ENCODE results near the gene MAML2. TPM values are rescaled to one million over a fixed set of nuclear protein-coding genes. Genes with fewer than 3 reads are reported as not detected.

MAML2 gene
- total RNA-seq, 4 donors from 2014 or later, result 20.0 to 33.7 (median 23.2) TPM

DNA sequence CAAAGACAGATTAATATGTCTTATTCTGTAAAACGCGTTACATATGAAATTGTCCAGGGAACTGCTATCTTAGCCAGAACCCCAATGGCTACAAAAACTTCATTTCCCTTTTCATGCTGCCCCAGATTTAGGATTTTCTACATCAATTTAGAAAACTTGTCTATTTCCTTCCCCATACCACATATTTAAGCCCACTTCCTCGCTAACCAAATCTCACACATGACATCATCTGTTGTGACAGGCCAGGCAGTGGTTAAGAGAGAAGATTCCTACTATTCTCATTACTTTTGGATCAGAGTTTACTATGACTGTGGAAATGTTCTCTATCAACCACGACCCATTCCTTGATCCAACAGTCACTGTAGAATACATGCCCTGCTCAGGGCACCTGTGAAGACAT is 30.8 kb upstream of the MAML2 start:
- H3K9me3 ChIP-seq, result no peaks in the 10 kb centered on the region
- WGBS, result 95% methylated on average over 4 of the region's 4 CpGs
- H3K27me3 ChIP-seq, result no peaks in the 10 kb centered on the region
- TF ChIP-seq POLR2AphosphoS5 (IDR thresholded peaks at IDR 0.05) (no peak), EP300 (IDR thresholded peaks at IDR 0.05) (no peak), POLR2A (IDR thresholded peaks at IDR 0.05; ENCODE audit: low read depth) (no peak)
- TF ChIP-seq, protein P1, sequence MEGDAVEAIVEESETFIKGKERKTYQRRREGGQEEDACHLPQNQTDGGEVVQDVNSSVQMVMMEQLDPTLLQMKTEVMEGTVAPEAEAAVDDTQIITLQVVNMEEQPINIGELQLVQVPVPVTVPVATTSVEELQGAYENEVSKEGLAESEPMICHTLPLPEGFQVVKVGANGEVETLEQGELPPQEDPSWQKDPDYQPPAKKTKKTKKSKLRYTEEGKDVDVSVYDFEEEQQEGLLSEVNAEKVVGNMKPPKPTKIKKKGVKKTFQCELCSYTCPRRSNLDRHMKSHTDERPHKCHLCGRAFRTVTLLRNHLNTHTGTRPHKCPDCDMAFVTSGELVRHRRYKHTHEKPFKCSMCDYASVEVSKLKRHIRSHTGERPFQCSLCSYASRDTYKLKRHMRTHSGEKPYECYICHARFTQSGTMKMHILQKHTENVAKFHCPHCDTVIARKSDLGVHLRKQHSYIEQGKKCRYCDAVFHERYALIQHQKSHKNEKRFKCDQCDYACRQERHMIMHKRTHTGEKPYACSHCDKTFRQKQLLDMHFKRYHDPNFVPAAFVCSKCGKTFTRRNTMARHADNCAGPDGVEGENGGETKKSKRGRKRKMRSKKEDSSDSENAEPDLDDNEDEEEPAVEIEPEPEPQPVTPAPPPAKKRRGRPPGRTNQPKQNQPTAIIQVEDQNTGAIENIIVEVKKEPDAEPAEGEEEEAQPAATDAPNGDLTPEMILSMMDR (IDR thresholded peaks at IDR 0.05), result no peak
- no peak overlapping the region for H3K4me3 ChIP-seq
- H3K27ac ChIP-seq (replicated peaks in 1 of 4), result no peak overlapping the region
- no peaks in the 10 kb centered on the region for H3K4me1 ChIP-seq
- intact Hi-C loops (cut with DNase I), result no loop called here
- H3K36me3 ChIP-seq, result peaks cover 14 to 46% (median 35%) of the 10 kb centered on the region in 4 donors
- DNase-seq (ENCODE audit: extremely low spot score), result no peak

DNA sequence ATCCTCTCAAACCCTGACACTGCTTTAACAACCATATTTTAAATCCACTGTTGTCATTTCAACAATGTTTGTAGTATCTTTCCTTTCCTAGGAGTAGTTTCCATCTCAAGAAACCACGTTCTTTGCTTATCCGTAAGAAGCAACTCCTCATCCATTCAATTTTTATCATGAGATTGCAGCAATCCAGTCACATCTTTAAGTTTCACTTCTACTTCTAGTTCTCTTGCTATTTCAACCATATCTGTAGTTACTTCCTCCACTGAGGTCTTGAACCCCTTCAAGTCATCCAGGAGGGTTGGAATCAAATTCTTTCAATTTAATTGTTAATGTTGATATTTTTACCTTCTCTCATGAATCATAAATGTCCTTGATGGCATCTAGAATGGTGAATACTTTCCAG is 24.3 kb upstream of the MAML2 start:
- no peak for DNase-seq (ENCODE audit: extremely low spot score)

DNA sequence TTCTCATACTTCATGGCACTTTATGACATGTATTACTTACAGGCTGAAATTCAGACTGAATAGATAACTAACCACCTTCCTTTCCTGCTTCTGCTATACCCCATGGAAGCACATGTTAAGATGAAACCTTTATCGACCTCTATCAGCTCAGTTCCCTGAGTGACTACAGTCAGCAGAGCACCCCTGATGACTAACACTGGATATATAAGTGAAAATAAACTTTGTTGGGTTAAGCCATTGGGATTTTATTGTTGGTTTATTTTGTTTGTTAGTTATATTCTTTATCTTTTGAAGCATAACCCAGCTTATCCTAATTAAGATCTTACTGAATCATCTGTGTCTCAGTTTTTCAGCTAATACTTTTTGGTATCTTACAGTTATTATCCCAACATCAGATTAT is 23.0 kb upstream of the MAML2 start:
- no peaks in the 10 kb centered on the region for H3K9me3 ChIP-seq
- intact Hi-C loops (cut with DNase I), result no loop called here
- no peak for DNase-seq (ENCODE audit: extremely low spot score)
- TF ChIP-seq EP300 (IDR thresholded peaks at IDR 0.05) (no peak), POLR2AphosphoS5 (IDR thresholded peaks at IDR 0.05) (no peak), POLR2A (IDR thresholded peaks at IDR 0.05; ENCODE audit: low read depth) (no peak)
- TF ChIP-seq, protein P1 (IDR thresholded peaks at IDR 0.05), result no peak
- H3K4me3 ChIP-seq, result no peak overlapping the region
- H3K4me1 ChIP-seq, result no peaks in the 10 kb centered on the region
- whole genome bisulfite sequencing, result 100% methylated on average over 1 of the region's 1 CpG
- H3K27ac ChIP-seq (replicated peaks in 1 of 4), result no peak overlapping the region
- H3K36me3 ChIP-seq, result peaks cover 14 to 76% (median 52%) of the 10 kb centered on the region in 4 donors
- no peaks in the 10 kb centered on the region for H3K27me3 ChIP-seq

More for the DNA sequence above, 24.3 kb upstream of the MAML2 start:
- intact Hi-C loops (cut with DNase I), result no loop called here
- no peaks in the 10 kb centered on the region for H3K9me3 ChIP-seq
- no peak overlapping the region for H3K27ac ChIP-seq (replicated peaks in 1 of 4)
- WGBS, result 85% methylated on average over 2 of the region's 2 CpGs
- TF ChIP-seq EP300 (IDR thresholded peaks at IDR 0.05), result no peak
- no peak overlapping the region for H3K4me3 ChIP-seq
- H3K27me3 ChIP-seq, result no peaks in the 10 kb centered on the region
- H3K4me1 ChIP-seq, result no peaks in the 10 kb centered on the region
- peaks cover 14 to 75% (median 61%) of the 10 kb centered on the region in 4 donors for H3K36me3 ChIP-seq

DNA sequence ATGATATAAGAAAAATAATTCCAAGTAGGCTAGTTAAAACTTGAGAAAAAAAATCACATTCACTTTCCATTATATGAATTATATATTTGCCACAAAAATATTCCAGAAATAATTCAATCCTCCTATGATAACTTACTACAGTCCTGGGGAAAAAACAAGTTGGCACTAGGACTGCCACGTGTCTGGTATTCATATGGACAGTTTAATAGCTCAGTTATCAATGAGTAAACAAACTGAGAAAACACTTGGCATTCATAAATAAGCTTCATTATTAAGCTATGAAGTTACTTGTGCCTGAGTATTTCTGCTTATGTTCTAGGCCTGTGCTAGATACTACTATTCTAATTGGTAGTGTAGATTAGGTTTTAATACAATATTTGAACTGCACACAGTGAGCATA is 22.5 kb upstream of the MAML2 start:
- 88% methylated on average over 1 of the region's 1 CpG for WGBS
- TF ChIP-seq POLR2AphosphoS5 (IDR thresholded peaks at IDR 0.05), result no peak
- TF ChIP-seq EP300 (IDR thresholded peaks at IDR 0.05), result no peak
- H3K27ac ChIP-seq (replicated peaks in 1 of 4), result no peak overlapping the region

DNA sequence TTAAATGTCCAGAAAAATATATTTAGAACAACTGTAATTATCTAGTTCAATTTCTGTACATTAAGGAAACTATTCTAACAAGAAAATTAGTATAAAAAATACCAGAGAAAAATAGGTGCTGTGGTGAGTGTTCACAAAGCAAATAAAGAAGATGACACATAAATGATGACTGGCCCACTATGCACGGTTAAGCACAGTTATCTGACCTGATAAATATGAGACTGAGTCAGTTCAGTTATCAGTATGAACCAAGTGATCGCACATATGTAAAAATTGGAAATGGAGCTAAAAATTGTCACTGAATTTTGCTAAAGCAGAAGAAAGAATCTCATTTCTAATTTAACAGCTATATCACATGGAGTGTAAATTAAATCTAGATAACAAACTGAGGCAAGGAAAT is 18.8 kb upstream of the MAML2 start:
- no peak for DNase-seq (ENCODE audit: extremely low spot score)
- TF ChIP-seq POLR2A (IDR thresholded peaks at IDR 0.05; ENCODE audit: low read depth) (no peak), EP300 (IDR thresholded peaks at IDR 0.05) (no peak), POLR2AphosphoS5 (IDR thresholded peaks at IDR 0.05) (no peak)
- TF ChIP-seq, protein P1 (IDR thresholded peaks at IDR 0.05), result no peak
- intact Hi-C loops (cut with DNase I), result no loop called here
- H3K27me3 ChIP-seq, result no peaks in the 10 kb centered on the region
- H3K4me1 ChIP-seq, result no peaks in the 10 kb centered on the region
- no peak overlapping the region for H3K4me3 ChIP-seq
- H3K27ac ChIP-seq (replicated peaks in 1 of 4), result no peak overlapping the region
- no peaks in the 10 kb centered on the region for H3K9me3 ChIP-seq
- H3K36me3 ChIP-seq, result peaks cover 9 to 61% (median 45%) of the 10 kb centered on the region in 4 donors
- 85% methylated on average over 2 of the region's 2 CpGs for whole genome bisulfite sequencing

More for the DNA sequence above, 22.5 kb upstream of the MAML2 start:
- intact Hi-C loops (cut with DNase I), result no loop called here
- no peak for DNase-seq (ENCODE audit: extremely low spot score)
- Histone ChIP-seq H3K36me3 (peaks cover 9 to 72% (median 50%) of the 10 kb centered on the region in 4 donors), H3K27me3 (no peaks in the 10 kb centered on the region), H3K4me3 (no peak overlapping the region), H3K9me3 (no peaks in the 10 kb centered on the region), H3K4me1 (no peaks in the 10 kb centered on the region)

DNA sequence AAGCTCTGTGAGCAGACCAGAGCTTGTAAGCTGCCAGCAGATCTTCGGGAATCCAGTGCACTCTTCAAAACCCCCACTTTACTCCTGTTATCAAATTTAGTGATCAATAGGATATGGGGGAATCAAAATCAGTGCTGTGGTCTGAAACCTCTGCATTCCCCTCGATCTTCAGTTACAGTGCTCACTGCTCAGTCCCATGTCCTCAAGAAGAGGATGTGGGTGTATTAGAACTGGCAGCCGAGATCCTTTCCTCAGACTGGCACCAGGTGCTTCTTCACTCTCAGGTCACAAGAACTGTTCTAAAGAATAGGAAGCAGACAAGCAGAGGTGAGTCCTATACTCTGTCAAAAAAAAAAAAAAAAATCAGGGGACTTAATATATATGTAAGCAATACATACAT is 15.3 kb upstream of the MAML2 start:
- no peak overlapping the region for H3K4me3 ChIP-seq
- H3K27ac ChIP-seq (replicated peaks in 1 of 4), result no peak overlapping the region
- peaks cover 15 to 65% (median 48%) of the 10 kb centered on the region in 4 donors for H3K36me3 ChIP-seq
- H3K4me1 ChIP-seq, result no peaks in the 10 kb centered on the region
- H3K9me3 ChIP-seq, result no peaks in the 10 kb centered on the region
- TF ChIP-seq POLR2AphosphoS5 (IDR thresholded peaks at IDR 0.05) (no peak), POLR2A (IDR thresholded peaks at IDR 0.05; ENCODE audit: low read depth) (no peak), EP300 (IDR thresholded peaks at IDR 0.05) (no peak)
- TF ChIP-seq, protein P1 (IDR thresholded peaks at IDR 0.05), result no peak
- intact Hi-C loops (cut with DNase I), result no loop called here
- 87% methylated on average over 3 of the region's 3 CpGs for WGBS
- no peak for DNase-seq (ENCODE audit: extremely low spot score)
- no peaks in the 10 kb centered on the region for H3K27me3 ChIP-seq

All from esophagus muscularis mucosa (tissue), 4 donors.